Measurements from ENCODE around the gene ARAP2. TPM values are rescaled to one million over a fixed set of nuclear protein-coding genes. Genes with fewer than 3 reads are reported as not detected.

ARAP2 gene
- total RNA-seq, 1 donor from 2014 or later, result 29.5 TPM

GRCh38 chr4:36254371-36254770 is 10.1 kb upstream of the ARAP2 start:
- no peaks in the 10 kb centered on the region for H3K27me3 Mint-ChIP-seq (ENCODE audit: low read depth)
- no peak for DNase-seq (ENCODE audit: low spot score)
- peaks cover 48% of the 10 kb centered on the region for H3K4me1 Mint-ChIP-seq (ENCODE audit: low read depth)
- no peak overlapping the region for H3K4me3 Mint-ChIP-seq (ENCODE audit: low read depth)
- H3K9me3 Mint-ChIP-seq, result peaks cover 3% of the 10 kb centered on the region
- intact Hi-C loops (cut with micrococcal nuclease), result loop anchor here (2.0 kb wide), 1 partner anchor 14 kb away; no protein-coding TSS in a partner anchor
- no peaks in the 10 kb centered on the region for H3K36me3 Mint-ChIP-seq (ENCODE audit: low read depth)
- no peak overlapping the region for H3K27ac Mint-ChIP-seq

- intact Hi-C loops (cut with micrococcal nuclease), result no loop called here
- no peaks in the 10 kb centered on the region for H3K9me3 Mint-ChIP-seq
- no peak for DNase-seq (ENCODE audit: low spot score)
- H3K27me3 Mint-ChIP-seq (ENCODE audit: low read depth), result peaks cover 7% of the 10 kb centered on the region
- H3K27ac Mint-ChIP-seq, result no peak overlapping the region
- H3K4me1 Mint-ChIP-seq (ENCODE audit: low read depth), result peaks cover 53% of the 10 kb centered on the region
- H3K4me3 Mint-ChIP-seq (ENCODE audit: low read depth), result no peak overlapping the region
- H3K36me3 Mint-ChIP-seq (ENCODE audit: low read depth), result no peaks in the 10 kb centered on the region
Measured at GRCh38 chr4:36251983-36252382, 7.7 kb upstream of the ARAP2 start.

DNA sequence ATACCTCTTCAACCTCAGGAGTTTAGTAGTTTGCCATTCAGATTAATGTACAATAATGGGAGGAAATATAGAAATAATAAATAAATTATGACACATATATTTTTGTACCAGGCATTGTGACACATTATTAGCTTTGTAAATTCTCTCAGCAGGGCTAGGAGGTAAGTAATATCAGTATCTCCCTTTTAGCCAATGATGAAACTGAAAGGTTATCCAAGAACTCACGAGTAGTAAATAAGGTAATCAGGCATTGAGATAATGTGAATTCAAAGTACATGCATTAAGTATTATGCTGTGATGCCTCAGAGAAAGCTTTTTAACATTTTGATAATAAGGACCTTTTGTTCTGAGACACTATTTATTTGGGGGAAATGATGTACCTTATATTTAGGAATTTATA is 5.3 kb upstream of the ARAP2 start:
- Mint-ChIP-seq H3K27me3 (ENCODE audit: low read depth) (peaks cover 8% of the 10 kb centered on the region), H3K36me3 (ENCODE audit: low read depth) (no peaks in the 10 kb centered on the region), H3K4me1 (ENCODE audit: low read depth) (peaks cover 41% of the 10 kb centered on the region), H3K27ac (no peak overlapping the region), H3K9me3 (no peaks in the 10 kb centered on the region), H3K4me3 (ENCODE audit: low read depth) (no peak overlapping the region)
- intact Hi-C loops (cut with micrococcal nuclease), result loop anchor here (10.0 kb wide), 1 partner anchor 275 kb away; no protein-coding TSS in a partner anchor
- no peak for DNase-seq (ENCODE audit: low spot score)

- Mint-ChIP-seq H3K9me3 (peaks cover 6% of the 10 kb centered on the region), H3K4me3 (ENCODE audit: low read depth) (peak overlapping the region; percentile 96), H3K27me3 (ENCODE audit: low read depth) (peaks cover 6% of the 10 kb centered on the region), H3K36me3 (ENCODE audit: low read depth) (peaks cover 35% of the 10 kb centered on the region), H3K27ac (peak overlapping the region; percentile 92), H3K4me1 (ENCODE audit: low read depth) (peaks cover 41% of the 10 kb centered on the region)
- intact Hi-C loops (cut with micrococcal nuclease), result loop anchor here (1.0 to 10.0 kb wide), 6 partner anchors 43 to 269 kb away; no protein-coding TSS in a partner anchor
- peak; percentile 46 for DNase-seq (ENCODE audit: low spot score)
Measured at GRCh38 chr4:36243355-36244256, 708 bp downstream of the ARAP2 start.

DNA sequence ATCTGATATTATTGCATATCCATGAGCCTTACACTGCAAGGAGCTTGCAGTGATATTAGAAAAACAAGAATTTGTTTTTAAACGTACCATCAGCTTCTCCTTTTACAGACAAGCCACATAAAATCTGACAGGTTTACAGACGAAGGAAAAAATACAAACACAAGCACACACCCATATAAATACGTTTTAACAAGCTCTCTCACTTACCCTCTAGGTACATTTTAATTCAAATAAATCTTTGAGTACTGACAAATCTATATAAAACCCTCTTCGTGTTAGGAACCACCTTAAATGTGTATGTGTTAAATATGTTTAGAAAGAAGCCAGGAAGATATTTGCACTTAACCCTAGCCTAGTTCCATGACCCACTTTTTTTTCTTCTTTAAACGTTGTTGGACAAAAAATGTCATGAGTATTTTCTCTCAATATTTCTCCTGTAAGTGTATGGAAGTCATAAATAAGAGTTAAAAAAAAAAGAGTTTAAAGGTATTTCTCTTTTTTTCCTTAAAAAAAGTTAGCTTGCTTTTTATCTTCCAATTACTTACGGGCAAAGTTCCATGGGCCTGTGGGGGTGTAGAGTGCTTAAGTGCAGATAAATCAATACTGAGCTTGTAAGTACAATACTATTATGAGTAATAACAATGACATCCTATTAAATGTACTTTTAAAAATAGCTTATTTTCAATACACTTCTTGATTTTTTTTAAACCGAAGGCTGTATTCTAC is 1.5 kb downstream of the ARAP2 start:
- H3K27me3 Mint-ChIP-seq (ENCODE audit: low read depth), result peaks cover 6% of the 10 kb centered on the region
- no peak for DNase-seq (ENCODE audit: low spot score)
- H3K4me3 Mint-ChIP-seq (ENCODE audit: low read depth), result peak overlapping the region; percentile 96
- H3K9me3 Mint-ChIP-seq, result peaks cover 11% of the 10 kb centered on the region
- peaks cover 46% of the 10 kb centered on the region for H3K4me1 Mint-ChIP-seq (ENCODE audit: low read depth)
- H3K36me3 Mint-ChIP-seq (ENCODE audit: low read depth), result peaks cover 43% of the 10 kb centered on the region
- H3K27ac Mint-ChIP-seq, result peak overlapping the region; percentile 92
- intact Hi-C loops (cut with micrococcal nuclease), result loop anchor here (1.0 to 10.0 kb wide), 4 partner anchors 39 to 268 kb away; partner anchors contain the start of gene DTHD1

GRCh38 chr4:36241771-36242170 is 2.5 kb downstream of the ARAP2 start:
- no peak for DNase-seq (ENCODE audit: low spot score)
- peaks cover 43% of the 10 kb centered on the region for H3K4me1 Mint-ChIP-seq (ENCODE audit: low read depth)
- H3K27me3 Mint-ChIP-seq (ENCODE audit: low read depth), result peaks cover 2% of the 10 kb centered on the region

GRCh38 chr4:36237366-36238313 is 6.7 kb downstream of the ARAP2 start:
- Mint-ChIP-seq H3K27ac (no peak overlapping the region), H3K36me3 (ENCODE audit: low read depth) (peaks cover 89% of the 10 kb centered on the region), H3K9me3 (peaks cover 43% of the 10 kb centered on the region), H3K4me3 (ENCODE audit: low read depth) (no peak overlapping the region), H3K4me1 (ENCODE audit: low read depth) (peaks cover 57% of the 10 kb centered on the region), H3K27me3 (ENCODE audit: low read depth) (no peaks in the 10 kb centered on the region)
- DNase-seq (ENCODE audit: low spot score), result no peak
- intact Hi-C loops (cut with micrococcal nuclease), result no loop called here

More at GRCh38 chr4:36241771-36242170, 2.5 kb downstream of the ARAP2 start:
- peak overlapping the region; percentile 92 for H3K27ac Mint-ChIP-seq
- intact Hi-C loops (cut with micrococcal nuclease), result loop anchor here (1.0 to 10.0 kb wide), 6 partner anchors 17 to 267 kb away; partner anchors contain the start of gene DTHD1
- H3K4me3 Mint-ChIP-seq (ENCODE audit: low read depth), result peak overlapping the region; percentile 96
- peaks cover 53% of the 10 kb centered on the region for H3K36me3 Mint-ChIP-seq (ENCODE audit: low read depth)
- H3K9me3 Mint-ChIP-seq, result peaks cover 13% of the 10 kb centered on the region

DNA sequence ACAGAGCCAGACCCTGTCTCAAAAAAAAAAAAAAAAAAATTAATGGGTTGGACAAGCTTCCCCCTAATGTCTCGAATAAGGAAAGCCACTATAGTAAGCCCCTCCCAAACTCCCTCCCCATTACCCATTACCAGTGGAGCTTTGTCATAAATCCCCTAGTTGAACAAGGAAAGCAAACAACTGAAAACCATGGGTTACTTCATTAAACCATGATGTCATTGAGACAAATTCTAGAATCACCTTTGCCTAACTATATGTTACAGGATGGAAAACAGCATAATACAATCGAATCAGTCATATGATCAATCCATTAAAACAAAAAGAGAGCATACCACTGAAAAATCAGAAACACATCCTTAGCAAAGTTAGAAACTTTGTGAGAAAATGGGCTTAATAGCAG is 8.2 kb downstream of the ARAP2 start:
- Mint-ChIP-seq H3K4me3 (ENCODE audit: low read depth) (no peak overlapping the region), H3K9me3 (peaks cover 49% of the 10 kb centered on the region), H3K36me3 (ENCODE audit: low read depth) (peaks cover 88% of the 10 kb centered on the region), H3K4me1 (ENCODE audit: low read depth) (peaks cover 51% of the 10 kb centered on the region), H3K27ac (no peak overlapping the region), H3K27me3 (ENCODE audit: low read depth) (no peaks in the 10 kb centered on the region)
- intact Hi-C loops (cut with micrococcal nuclease), result no loop called here
- no peak for DNase-seq (ENCODE audit: low spot score)

DNA sequence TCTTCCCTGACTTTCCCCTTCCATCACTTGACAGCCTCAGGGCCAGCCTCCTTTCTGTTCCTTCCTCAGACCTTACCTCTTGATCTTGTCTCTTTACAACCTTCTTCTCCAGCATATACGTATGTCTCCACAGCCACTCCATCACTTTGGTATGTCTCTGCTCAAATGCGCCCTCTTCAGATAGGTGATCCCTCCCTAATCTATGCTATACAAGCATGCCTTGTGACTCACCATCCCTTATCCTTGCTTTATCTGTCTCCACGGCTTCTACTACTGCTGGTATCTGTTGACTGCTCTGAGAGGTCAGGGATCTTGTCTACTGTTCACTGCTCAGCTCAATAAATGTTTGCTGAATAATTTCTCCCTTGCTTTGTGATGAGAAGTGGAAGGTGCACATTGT is 9.0 kb downstream of the ARAP2 start:
- no peak for DNase-seq (ENCODE audit: low spot score)
- H3K9me3 Mint-ChIP-seq, result peaks cover 49% of the 10 kb centered on the region
- intact Hi-C loops (cut with micrococcal nuclease), result no loop called here
- peaks cover 49% of the 10 kb centered on the region for H3K4me1 Mint-ChIP-seq (ENCODE audit: low read depth)
- no peaks in the 10 kb centered on the region for H3K27me3 Mint-ChIP-seq (ENCODE audit: low read depth)
- peak overlapping the region; percentile 0 for H3K27ac Mint-ChIP-seq
- H3K4me3 Mint-ChIP-seq (ENCODE audit: low read depth), result no peak overlapping the region
- peaks cover 85% of the 10 kb centered on the region for H3K36me3 Mint-ChIP-seq (ENCODE audit: low read depth)

GRCh38 chr4:36233567-36234266 is 10.6 kb downstream of the ARAP2 start:
- peaks cover 43% of the 10 kb centered on the region for H3K9me3 Mint-ChIP-seq
- intact Hi-C loops (cut with micrococcal nuclease), result no loop called here
- H3K4me3 Mint-ChIP-seq (ENCODE audit: low read depth), result no peak overlapping the region
- peaks cover 70% of the 10 kb centered on the region for H3K36me3 Mint-ChIP-seq (ENCODE audit: low read depth)
- no peak overlapping the region for H3K27ac Mint-ChIP-seq
- no peak for DNase-seq (ENCODE audit: low spot score)
- no peaks in the 10 kb centered on the region for H3K27me3 Mint-ChIP-seq (ENCODE audit: low read depth)
- peaks cover 43% of the 10 kb centered on the region for H3K4me1 Mint-ChIP-seq (ENCODE audit: low read depth)

GRCh38 chr4:36230534-36230933 is 13.8 kb downstream of the ARAP2 start:
- intact Hi-C loops (cut with micrococcal nuclease), result no loop called here
- H3K36me3 Mint-ChIP-seq (ENCODE audit: low read depth), result peaks cover 61% of the 10 kb centered on the region
- no peak overlapping the region for H3K4me3 Mint-ChIP-seq (ENCODE audit: low read depth)
- H3K4me1 Mint-ChIP-seq (ENCODE audit: low read depth), result peaks cover 35% of the 10 kb centered on the region
- no peak overlapping the region for H3K27ac Mint-ChIP-seq
- no peaks in the 10 kb centered on the region for H3K27me3 Mint-ChIP-seq (ENCODE audit: low read depth)
- H3K9me3 Mint-ChIP-seq, result peaks cover 27% of the 10 kb centered on the region
- no peak for DNase-seq (ENCODE audit: low spot score)

All from activated T-helper 2 cell treated with anti-CD3 and anti-CD28 coated beads, Interferon-gamma antibody, Interleukin-2, Interleukin-4, amounts not matched to agents 10 μg/mL and 5 μg/mL and 100 μg/mL, durations not matched to agents 14 hours and 24 hours and 36 hours (primary cell).